Activated T-helper 1 cell treated with Interleukin-2 at 50 U/mL for 16 hours (primary cell): Measurements from ENCODE around the gene CYP24A1.

Experiments used
- DNase-seq: peaks from one replicate; pipeline ENCODE4 v3.0.0-alpha.2; 2020; ENCODE audit warnings: low read depth

Gene CYP24A1

DNA sequence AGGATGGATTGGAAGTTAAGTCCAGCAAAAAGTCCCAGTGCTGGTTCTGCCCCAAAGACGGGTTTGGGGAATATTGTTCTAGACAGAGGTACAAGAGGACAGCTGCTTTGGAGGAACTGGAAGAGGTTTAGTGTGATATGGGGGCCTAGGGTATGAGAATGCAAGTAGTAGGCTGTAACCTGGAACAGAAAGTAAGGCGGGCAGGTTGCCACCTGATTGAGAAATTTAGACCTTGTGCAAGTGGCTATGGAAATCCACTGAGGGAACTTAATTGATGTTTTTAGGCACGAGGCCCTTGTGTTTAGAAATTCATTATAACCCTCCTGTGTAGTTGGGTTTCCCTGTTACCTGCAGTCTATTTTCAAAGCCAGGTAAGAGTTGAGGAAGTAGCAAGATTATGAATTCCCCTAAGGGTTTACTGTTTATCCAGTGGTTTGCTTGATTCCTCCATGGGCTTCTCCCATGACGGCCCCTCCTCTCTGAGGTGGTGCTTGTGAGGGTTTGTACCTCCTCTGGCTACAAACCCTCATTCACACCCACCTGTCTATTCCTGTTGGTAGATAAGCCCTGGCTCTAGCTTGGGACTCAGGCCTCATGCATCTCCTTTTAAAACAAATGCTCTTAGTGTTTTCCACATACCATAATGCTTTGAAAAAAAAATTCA lies 61.4 kb downstream of the CYP24A1 start:
- DNase-seq: no peak

DNA sequence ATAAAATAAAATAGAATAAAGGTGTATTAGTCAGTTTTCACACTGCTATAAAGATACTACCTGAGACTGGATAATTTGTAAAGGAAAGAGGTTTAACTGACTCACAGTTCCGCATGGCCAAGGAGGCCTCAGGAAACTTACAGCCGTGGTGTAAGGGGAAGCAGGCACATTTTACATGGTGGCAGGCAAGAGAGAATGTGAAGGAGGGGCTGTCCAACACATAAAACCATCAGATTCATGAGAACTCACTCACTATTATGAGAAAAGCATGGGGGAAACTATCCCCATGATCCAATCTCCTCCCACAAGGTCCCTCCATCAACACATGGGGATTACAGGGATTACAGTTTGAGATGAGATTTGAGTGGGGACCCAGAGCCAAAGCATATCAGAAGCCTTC lies 62.3 kb downstream of the CYP24A1 start:
- DNase-seq: no peak

DNA sequence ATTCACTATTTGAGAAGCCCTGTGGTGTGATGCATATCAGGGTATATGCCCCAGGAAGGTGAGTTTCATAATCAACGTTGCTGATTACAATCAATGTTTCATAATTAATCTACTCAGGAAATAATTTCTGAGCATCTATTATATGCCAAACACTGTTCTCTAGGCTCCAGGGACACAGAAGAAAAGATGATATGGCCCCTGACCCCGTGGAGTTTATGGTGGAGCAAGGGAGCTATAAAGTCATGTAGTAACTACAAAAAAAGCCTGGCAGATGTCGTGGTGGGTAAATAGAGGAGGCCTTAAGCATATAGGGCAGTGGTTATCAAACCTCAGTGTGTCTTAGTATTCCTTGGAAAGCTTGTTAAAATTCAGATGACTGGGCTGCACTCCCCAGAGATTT lies 63.3 kb downstream of the CYP24A1 start:
- no peak for DNase-seq

DNA sequence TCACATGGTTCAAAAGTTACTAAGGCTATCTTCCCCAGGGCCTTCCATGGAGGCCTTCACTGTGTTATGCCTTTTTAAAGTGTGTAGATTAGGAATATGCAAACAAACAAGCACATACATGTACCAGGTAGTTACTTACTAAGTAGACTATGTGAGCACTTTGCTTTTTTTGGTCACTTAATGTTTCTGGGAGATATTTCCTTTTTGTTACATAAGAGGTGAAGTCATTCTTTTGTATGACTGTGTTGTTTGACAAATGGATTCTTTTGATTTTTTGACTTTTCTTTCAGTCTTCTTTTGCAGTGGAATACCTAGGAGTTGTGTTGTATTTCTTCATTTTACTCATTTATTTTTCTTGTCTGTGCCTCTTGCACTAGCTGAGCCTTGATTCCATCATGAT lies 63.7 kb downstream of the CYP24A1 start:
- no peak for DNase-seq

DNA sequence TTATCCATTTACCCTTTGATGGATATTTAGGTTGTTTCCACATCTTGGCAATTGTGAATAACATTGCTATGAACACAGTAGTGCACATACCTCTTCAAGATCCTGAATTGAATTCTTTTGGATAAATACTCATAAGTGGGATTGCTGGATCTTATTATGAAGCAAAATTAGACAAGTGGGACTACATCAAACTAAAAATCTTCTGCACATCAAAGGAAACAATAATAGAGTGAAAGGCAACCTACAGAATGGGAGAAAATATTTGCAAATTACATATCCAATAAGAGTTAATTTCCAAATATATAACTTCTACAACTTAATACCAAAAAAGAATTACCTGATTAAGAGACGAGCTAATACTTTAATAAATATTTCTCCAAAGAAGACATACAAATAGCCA lies 65.0 kb downstream of the CYP24A1 start:
- no peak for DNase-seq

DNA sequence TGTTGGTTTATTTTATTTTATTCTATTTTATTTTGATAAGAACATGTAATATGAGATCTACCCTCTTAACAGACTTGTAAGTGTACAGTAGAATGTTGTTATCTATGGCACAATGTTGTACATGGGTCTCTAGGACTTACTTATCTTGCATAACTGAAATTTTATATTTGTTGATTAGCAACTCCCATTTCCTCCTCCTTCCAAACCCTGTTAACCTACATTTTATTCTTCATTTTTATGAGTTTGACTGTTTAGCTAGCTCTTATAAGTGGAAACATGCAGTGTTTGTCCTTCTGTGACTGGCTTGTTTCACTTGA lies 65.5 kb downstream of the CYP24A1 start:
- no peak for DNase-seq

DNA sequence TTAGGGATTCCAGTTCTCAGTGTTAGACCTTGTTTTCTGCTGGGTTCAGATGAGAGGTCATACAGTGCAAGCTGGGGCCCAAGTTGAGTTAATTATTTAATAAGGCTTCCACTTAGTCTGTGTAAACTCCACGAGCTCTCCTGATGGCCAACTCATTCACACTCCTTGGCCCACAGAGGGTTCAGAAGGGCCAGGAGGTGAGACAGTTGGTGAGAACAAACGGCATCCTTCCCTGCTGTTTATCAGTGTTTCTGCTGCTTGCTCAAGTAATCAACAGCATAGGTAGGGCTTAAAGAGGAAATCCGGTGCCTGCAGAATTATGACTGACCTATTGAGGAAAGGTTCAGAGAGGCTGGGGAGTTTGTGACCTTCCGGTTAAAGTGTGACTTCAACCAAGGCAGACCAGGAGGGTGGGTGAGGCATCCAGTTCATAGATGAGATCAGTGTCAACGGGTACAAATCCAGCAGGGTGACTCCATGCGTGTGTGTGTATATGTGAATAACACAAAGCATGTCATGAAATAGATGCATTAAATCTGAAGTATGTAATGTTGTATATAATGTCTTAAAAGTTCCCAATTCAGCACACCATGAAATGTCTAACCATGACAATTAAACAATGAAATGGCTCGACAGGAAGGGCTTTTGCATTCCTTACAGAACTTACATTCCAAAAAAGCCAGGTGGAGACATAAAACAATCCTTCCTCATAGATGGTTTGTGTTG lies 66.0 kb downstream of the CYP24A1 start:
- DNase-seq: no peak

DNA sequence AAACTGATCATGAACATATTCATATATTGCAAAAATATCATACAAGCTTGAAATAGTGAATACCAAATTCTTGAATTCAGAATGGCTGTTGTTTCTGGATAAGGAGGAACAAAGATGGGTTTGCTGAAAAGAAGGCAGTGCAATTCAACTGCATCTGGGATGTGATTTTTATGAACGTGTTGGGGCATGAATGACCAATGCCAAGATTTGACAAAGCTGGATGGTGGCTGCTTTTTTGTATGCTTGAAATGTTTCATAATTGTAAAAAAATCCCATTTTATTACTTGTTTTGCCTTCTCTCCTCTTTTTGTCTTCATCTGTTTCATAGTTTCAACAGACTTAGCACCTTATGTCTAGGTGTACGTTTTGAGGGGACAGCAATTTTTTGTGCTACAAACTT lies 66.6 kb downstream of the CYP24A1 start:
- DNase-seq: no peak

DNA sequence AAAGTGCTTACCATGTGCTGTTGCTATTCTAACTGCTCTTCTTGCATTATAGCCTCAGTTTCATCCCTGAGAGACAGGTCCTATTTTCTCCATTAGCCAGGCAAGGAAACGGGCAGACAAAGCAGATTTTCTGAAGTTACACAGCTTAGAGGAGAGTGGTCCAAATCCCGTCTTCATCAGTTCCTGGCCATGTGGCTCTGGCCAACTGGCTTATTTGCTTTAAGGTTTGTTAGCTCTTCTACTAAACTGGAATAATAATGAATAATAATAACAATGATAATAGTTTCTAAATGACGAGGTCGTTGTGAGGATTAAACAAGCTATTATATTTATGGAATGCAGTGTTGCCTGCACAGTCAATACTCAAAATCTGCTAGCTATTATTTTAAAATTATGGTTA lies 67.6 kb downstream of the CYP24A1 start:
- no peak for DNase-seq

DNA sequence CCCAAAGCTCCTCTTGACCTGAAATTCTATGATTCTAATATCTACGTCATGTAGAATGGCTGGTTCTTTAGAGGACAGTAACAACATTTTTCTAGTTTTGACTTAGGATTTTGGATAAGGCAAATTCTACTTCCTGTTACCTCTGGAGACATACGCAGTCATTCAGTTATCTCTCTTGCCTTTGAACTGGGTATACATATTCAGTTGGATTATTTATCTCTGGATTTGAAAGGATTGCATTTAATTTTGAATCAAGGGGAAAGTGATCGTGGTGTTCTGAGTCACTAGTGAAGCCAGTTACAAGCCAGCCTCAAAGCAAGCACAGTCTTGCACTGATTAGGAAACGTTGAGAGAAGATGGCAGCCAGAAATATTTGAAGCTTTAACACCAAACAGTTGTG lies 68.1 kb downstream of the CYP24A1 start:
- no peak for DNase-seq

DNA sequence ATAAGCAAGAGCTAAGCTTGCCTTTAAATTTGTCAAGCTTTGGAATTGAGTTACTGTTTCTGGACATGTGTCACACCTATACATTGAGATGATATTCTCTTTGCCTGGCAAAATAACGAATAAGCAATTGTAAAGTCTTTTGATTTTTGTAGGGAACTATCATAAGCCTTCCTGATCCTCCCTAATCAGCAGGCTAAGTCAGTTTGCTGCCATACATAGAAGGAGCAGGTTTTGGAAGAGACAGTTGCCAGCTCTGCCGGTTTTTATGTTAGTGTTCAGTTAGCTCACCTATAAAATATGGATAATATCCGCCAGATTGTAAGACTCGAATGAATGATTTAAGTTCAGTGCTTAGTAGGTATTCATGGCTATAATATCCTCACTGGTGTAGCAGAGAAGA lies 69.0 kb downstream of the CYP24A1 start:
- DNase-seq: no peak

DNA sequence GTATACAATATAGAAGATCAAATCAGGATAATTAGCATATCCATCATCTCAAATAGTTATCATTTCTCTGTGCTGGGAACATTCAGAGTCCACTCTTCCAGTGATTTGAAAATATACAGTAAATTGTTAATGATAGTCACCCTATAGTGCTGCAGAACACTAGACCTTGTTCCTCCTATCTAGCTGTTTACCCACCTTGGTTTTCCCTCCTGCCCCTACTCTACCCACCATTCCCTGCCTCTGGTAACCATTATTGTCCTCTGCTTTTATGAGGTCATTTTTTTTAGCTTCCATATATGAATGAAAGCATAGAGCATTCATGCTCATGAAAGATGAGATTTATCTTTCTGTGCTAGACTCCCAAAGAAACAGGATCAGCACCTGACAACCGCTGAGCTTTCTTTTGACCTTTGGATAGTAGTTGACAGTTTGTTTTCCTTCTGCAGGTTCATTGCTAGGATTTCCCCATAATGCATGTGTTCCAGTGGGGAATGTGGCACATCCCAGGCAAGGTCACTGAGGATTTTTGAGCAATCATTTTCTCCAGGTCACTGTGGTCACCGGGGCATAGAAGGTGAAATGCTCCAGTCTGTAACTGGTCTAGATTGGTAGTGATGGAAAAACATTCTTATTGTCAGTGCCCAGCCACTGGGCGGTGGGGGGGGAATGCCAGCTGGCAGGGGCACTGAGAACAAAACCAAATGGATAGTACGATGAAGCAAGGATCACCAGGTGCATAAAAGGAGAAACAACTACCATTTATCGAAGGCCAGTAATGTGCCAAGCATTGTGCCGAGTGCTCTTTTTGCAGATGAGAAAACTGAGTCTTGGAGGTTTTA lies 69.8 kb downstream of the CYP24A1 start:
- no peak for DNase-seq
